GM23338 (cell line): ENCODE measurements around the gene DNAH9. TPM values are rescaled to one million over a fixed set of nuclear protein-coding genes. Genes with fewer than 3 reads are reported as not detected.

Experiments
- ATAC-seq: fragments of 200-7000 bp; cut with Tn5 transposase; 3 replicates; pipeline ENCODE4 v1.9.1; 2020
- DNase-seq: peaks from one replicate; pipeline ENCODE4 v3.0.0-alpha.2; 2015; ENCODE audit warnings: low spot score
- H2AFZ ChIP-seq: fragments of 200-600 bp; sonication (generic); 2 replicates; pipeline ENCODE4 v1.8.0; 2016; ENCODE audit warnings: antibody characterized with exemption, mild to moderate bottlenecking, moderate library complexity
- H3F3A ChIP-seq: fragments of 200-600 bp; sonication (generic); replicated peaks from 2 replicates; pipeline ENCODE4 v1.8.0; 2017; ENCODE audit warnings: antibody characterized with exemption, mixed run types, low read depth
- H3K27ac ChIP-seq: fragments of 200-600 bp; sonication (generic); 2 replicates; pipeline ENCODE4 v1.6.1; 2016; ENCODE audit warnings: low read depth
- H3K27me3 ChIP-seq: fragments of 200-600 bp; sonication (generic); 2 replicates; pipeline ENCODE4 v1.8.0; 2016; ENCODE audit warnings: mild to moderate bottlenecking, mixed run types, moderate library complexity; ENCODE audit not compliant: insufficient read depth
- H3K36me3 ChIP-seq: fragments of 200-600 bp; sonication (generic); 2 replicates; pipeline ENCODE4 v1.8.0; 2016; ENCODE audit warnings: mild to moderate bottlenecking; ENCODE audit not compliant: insufficient read depth
- H3K4me1 ChIP-seq: fragments of 200-600 bp; sonication (generic); 2 replicates; pipeline ENCODE4 v1.8.0; 2016; ENCODE audit warnings: mild to moderate bottlenecking, moderate library complexity; ENCODE audit not compliant: insufficient read depth
- H3K4me2 ChIP-seq: fragments of 200-600 bp; sonication (generic); 2 replicates; pipeline ENCODE4 v1.7.1; 2017; ENCODE audit warnings: mixed run types
- H3K4me3 ChIP-seq: fragments of 200-600 bp; sonication (generic); 2 replicates; pipeline ENCODE4 v1.6.1; 2016; ENCODE audit warnings: mixed run types
- H3K79me2 ChIP-seq: fragments of 200-600 bp; sonication (generic); replicated peaks from 2 replicates; pipeline ENCODE4 v1.8.0; 2017; ENCODE audit warnings: mild to moderate bottlenecking; ENCODE audit not compliant: insufficient read depth
- H3K9me2 ChIP-seq: fragments of 200-600 bp; sonication (generic); 2 replicates; pipeline ENCODE4 v1.8.0; 2017; ENCODE audit not compliant: insufficient read depth
- H4K20me1 ChIP-seq: fragments of 200-600 bp; sonication (generic); replicated peaks from 2 replicates; pipeline ENCODE4 v1.8.0; 2017; ENCODE audit warnings: mild to moderate bottlenecking; ENCODE audit not compliant: insufficient read depth
- H3K27ac Mint-ChIP-seq: 2 replicates; pipeline ENCODE4 v1.8.0; 2020; ENCODE audit warnings: inconsistent platforms, mild to moderate bottlenecking, moderate library complexity, mixed read lengths
- H3K27me3 Mint-ChIP-seq: 3 replicates; pipeline ENCODE4 v1.8.0; 2022; ENCODE audit warnings: low read depth, mild to moderate bottlenecking, moderate library complexity, mixed read lengths, inconsistent platforms; ENCODE audit not compliant: insufficient read depth, poor library complexity
- H3K36me3 Mint-ChIP-seq: 3 replicates; pipeline ENCODE4 v1.8.0; 2021; ENCODE audit warnings: low read depth, mild to moderate bottlenecking, inconsistent platforms, moderate library complexity, mixed read lengths
- H3K4me1 Mint-ChIP-seq: 3 replicates; pipeline ENCODE4 v1.8.0; 2020; ENCODE audit warnings: mild to moderate bottlenecking, inconsistent platforms, mixed read lengths
- H3K4me3 Mint-ChIP-seq: 3 replicates; pipeline ENCODE4 v1.8.0; 2021; ENCODE audit warnings: moderate library complexity, mild to moderate bottlenecking, inconsistent platforms, mixed read lengths
- H3K9me3 Mint-ChIP-seq: 3 replicates; pipeline ENCODE4 v1.8.0; 2020; ENCODE audit warnings: moderate library complexity, mild to moderate bottlenecking, inconsistent platforms, mixed read lengths
- CREB1 ChIP-seq: fragments of 250-450 bp; sonication (Bioruptor Pico); IDR thresholded peaks from 2 replicates; pipeline ENCODE4 v1.5.0; 2020; ENCODE audit warnings: low read depth, mild to moderate bottlenecking, moderate library complexity
- EZH2 ChIP-seq: fragments of 200-600 bp; sonication (generic); IDR thresholded peaks from one replicate; pipeline ENCODE4 v1.8.0; 2017; ENCODE audit warnings: antibody characterized with exemption, mild to moderate bottlenecking, low read depth; ENCODE audit not compliant: unreplicated experiment
- EZH2phosphoT487 ChIP-seq: fragments of 200-600 bp; sonication (generic); IDR thresholded peaks from one replicate; pipeline ENCODE4 v1.8.1; 2018; ENCODE audit warnings: antibody characterized with exemption; ENCODE audit not compliant: unreplicated experiment
- POLR2AphosphoS5 ChIP-seq: IDR thresholded peaks from 2 replicates; pipeline ENCODE4 v1.6.1; 2016; ENCODE audit warnings: antibody characterized with exemption, low read depth
- STAT1 ChIP-seq: IDR thresholded peaks from one replicate; pipeline ENCODE4 v1.6.1; 2016; ENCODE audit warnings: antibody characterized with exemption; ENCODE audit not compliant: unreplicated experiment
- ZNF114 ChIP-seq: fragments of 250-450 bp; sonication (Bioruptor Pico); IDR thresholded peaks from 2 replicates; pipeline ENCODE4 v1.5.0; 2020; ENCODE audit warnings: mild to moderate bottlenecking, moderate library complexity
- ZNF331 ChIP-seq: fragments of 250-450 bp; sonication (Bioruptor Pico); IDR thresholded peaks from 2 replicates; pipeline ENCODE4 v1.5.0; 2020; ENCODE audit warnings: low read depth, mild to moderate bottlenecking, moderate library complexity
- polyA plus RNA-seq: library from polyadenylated mRNA; unstranded; fragments of >200 nt; fragmentation: Nextera tagmentation; extraction: Ambion mirVana; gene quantifications from 2 replicates; pipeline ENCODE4 v1.2.1, GENCODE V29; 2016
- total RNA-seq: library from RNA; depleted of rRNA; stranded (reverse); fragments of >200 nt; shearing (Covaris generic); gene quantifications from 2 replicates; pipeline ENCODE4 v1.2.3, GENCODE V29; 2014
- TF ChIP-seq, protein P1 (sequence below): IDR thresholded peaks from one replicate; pipeline ENCODE4 v1.6.1; 2018; ENCODE audit warnings: antibody characterized with exemption; ENCODE audit not compliant: unreplicated experiment
- TF ChIP-seq, protein P2 (sequence below): fragments of 250-450 bp; sonication (Bioruptor Pico); IDR thresholded peaks from 2 replicates; pipeline ENCODE4 v1.5.0; 2020; ENCODE audit warnings: mild to moderate bottlenecking, moderate library complexity

The DNAH9 gene
- total and polyA plus RNA-seq, 2 experiments from 2014 or later: not detected

DNA sequence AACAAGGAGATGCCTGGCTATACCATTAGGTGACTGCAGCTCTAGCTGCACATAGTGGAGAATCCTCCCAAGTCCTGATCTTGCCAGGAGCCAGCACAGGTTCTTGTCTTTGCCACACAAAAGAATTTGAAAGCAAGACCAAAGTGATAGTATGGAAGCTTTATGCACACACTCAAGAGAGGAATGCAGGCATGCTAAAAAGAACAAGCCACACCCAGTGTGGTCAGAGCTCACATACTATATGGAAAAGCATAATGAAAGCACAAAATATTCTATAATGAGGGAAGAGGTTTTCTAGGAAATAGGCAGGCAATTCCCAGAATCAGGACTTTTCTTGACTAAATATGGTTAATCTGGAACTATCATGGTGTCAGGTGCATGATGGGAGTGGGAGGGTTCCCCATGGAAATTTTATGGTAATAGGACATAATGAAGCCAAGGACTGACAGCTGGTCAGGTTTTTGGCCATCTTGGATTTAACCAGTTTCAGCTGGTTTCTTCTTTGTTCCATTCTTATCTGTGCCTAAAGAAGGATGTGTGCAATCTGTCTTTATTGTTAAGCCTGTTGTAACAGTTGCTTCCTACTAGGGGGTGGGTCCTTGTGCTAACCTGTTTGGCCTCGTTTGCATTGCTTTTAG is 227.4 kb downstream of the DNAH9 start:
- Histone ChIP-seq H3K9me2 (no peaks in the 10 kb centered on the region), H3K36me3 (no peaks in the 10 kb centered on the region), H3K4me2 (no peak overlapping the region), H3K4me3 (no peak overlapping the region), H2AFZ (no peak overlapping the region), H3K27ac (no peak overlapping the region), H3K79me2 (no peaks in the 10 kb centered on the region), H4K20me1 (no peaks in the 10 kb centered on the region), H3K4me1 (no peaks in the 10 kb centered on the region), H3F3A (no peaks in the 10 kb centered on the region), H3K27me3 (no peaks in the 10 kb centered on the region)
- DNase-seq: no peak
- H3K36me3 Mint-ChIP-seq: peaks cover 55% of the 10 kb centered on the region
- peaks cover 97% of the 10 kb centered on the region for H3K9me3 Mint-ChIP-seq
- no peak overlapping the region for H3K4me3 Mint-ChIP-seq
- H3K4me1 Mint-ChIP-seq: no peaks in the 10 kb centered on the region
- TF ChIP-seq STAT1 (no peak), ZNF114 (no peak), EZH2 (no peak), EZH2phosphoT487 (no peak), POLR2AphosphoS5 (no peak), ZNF331 (no peak), CREB1 (no peak)
- TF ChIP-seq, protein P1, sequence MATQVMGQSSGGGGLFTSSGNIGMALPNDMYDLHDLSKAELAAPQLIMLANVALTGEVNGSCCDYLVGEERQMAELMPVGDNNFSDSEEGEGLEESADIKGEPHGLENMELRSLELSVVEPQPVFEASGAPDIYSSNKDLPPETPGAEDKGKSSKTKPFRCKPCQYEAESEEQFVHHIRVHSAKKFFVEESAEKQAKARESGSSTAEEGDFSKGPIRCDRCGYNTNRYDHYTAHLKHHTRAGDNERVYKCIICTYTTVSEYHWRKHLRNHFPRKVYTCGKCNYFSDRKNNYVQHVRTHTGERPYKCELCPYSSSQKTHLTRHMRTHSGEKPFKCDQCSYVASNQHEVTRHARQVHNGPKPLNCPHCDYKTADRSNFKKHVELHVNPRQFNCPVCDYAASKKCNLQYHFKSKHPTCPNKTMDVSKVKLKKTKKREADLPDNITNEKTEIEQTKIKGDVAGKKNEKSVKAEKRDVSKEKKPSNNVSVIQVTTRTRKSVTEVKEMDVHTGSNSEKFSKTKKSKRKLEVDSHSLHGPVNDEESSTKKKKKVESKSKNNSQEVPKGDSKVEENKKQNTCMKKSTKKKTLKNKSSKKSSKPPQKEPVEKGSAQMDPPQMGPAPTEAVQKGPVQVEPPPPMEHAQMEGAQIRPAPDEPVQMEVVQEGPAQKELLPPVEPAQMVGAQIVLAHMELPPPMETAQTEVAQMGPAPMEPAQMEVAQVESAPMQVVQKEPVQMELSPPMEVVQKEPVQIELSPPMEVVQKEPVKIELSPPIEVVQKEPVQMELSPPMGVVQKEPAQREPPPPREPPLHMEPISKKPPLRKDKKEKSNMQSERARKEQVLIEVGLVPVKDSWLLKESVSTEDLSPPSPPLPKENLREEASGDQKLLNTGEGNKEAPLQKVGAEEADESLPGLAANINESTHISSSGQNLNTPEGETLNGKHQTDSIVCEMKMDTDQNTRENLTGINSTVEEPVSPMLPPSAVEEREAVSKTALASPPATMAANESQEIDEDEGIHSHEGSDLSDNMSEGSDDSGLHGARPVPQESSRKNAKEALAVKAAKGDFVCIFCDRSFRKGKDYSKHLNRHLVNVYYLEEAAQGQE: no peak
- TF ChIP-seq, protein P2, sequence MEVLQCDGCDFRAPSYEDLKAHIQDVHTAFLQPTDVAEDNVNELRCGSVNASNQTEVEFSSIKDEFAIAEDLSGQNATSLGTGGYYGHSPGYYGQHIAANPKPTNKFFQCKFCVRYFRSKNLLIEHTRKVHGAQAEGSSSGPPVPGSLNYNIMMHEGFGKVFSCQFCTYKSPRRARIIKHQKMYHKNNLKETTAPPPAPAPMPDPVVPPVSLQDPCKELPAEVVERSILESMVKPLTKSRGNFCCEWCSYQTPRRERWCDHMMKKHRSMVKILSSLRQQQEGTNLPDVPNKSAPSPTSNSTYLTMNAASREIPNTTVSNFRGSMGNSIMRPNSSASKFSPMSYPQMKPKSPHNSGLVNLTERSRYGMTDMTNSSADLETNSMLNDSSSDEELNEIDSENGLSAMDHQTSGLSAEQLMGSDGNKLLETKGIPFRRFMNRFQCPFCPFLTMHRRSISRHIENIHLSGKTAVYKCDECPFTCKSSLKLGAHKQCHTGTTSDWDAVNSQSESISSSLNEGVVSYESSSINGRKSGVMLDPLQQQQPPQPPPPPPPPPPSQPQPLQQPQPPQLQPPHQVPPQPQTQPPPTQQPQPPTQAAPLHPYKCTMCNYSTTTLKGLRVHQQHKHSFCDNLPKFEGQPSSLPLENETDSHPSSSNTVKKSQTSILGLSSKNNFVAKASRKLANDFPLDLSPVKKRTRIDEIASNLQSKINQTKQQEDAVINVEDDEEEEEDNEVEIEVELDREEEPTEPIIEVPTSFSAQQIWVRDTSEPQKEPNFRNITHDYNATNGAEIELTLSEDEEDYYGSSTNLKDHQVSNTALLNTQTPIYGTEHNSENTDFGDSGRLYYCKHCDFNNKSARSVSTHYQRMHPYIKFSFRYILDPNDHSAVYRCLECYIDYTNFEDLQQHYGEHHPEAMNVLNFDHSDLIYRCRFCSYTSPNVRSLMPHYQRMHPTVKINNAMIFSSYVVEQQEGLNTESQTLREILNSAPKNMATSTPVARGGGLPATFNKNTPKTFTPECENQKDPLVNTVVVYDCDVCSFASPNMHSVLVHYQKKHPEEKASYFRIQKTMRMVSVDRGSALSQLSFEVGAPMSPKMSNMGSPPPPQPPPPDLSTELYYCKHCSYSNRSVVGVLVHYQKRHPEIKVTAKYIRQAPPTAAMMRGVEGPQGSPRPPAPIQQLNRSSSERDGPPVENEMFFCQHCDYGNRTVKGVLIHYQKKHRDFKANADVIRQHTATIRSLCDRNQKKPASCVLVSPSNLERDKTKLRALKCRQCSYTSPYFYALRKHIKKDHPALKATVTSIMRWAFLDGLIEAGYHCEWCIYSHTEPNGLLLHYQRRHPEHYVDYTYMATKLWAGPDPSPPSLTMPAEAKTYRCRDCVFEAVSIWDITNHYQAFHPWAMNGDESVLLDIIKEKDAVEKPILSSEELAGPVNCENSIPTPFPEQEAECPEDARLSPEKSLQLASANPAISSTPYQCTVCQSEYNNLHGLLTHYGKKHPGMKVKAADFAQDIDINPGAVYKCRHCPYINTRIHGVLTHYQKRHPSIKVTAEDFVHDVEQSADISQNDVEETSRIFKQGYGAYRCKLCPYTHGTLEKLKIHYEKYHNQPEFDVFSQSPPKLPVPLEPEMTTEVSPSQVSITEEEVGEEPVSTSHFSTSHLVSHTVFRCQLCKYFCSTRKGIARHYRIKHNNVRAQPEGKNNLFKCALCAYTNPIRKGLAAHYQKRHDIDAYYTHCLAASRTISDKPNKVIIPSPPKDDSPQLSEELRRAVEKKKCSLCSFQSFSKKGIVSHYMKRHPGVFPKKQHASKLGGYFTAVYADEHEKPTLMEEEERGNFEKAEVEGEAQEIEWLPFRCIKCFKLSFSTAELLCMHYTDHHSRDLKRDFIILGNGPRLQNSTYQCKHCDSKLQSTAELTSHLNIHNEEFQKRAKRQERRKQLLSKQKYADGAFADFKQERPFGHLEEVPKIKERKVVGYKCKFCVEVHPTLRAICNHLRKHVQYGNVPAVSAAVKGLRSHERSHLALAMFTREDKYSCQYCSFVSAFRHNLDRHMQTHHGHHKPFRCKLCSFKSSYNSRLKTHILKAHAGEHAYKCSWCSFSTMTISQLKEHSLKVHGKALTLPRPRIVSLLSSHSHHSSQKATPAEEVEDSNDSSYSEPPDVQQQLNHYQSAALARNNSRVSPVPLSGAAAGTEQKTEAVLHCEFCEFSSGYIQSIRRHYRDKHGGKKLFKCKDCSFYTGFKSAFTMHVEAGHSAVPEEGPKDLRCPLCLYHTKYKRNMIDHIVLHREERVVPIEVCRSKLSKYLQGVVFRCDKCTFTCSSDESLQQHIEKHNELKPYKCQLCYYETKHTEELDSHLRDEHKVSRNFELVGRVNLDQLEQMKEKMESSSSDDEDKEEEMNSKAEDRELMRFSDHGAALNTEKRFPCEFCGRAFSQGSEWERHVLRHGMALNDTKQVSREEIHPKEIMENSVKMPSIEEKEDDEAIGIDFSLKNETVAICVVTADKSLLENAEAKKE: no peak
- ATAC-seq: no peak
- no peak overlapping the region for H3K27ac Mint-ChIP-seq
- H3K27me3 Mint-ChIP-seq: peaks cover 5% of the 10 kb centered on the region
